ENCODE measurements around the gene ARHGEF38.
A peak's percentile ranks its signal among the peaks of the same experiment; 100 is the strongest.

Gene ARHGEF38

DNA sequence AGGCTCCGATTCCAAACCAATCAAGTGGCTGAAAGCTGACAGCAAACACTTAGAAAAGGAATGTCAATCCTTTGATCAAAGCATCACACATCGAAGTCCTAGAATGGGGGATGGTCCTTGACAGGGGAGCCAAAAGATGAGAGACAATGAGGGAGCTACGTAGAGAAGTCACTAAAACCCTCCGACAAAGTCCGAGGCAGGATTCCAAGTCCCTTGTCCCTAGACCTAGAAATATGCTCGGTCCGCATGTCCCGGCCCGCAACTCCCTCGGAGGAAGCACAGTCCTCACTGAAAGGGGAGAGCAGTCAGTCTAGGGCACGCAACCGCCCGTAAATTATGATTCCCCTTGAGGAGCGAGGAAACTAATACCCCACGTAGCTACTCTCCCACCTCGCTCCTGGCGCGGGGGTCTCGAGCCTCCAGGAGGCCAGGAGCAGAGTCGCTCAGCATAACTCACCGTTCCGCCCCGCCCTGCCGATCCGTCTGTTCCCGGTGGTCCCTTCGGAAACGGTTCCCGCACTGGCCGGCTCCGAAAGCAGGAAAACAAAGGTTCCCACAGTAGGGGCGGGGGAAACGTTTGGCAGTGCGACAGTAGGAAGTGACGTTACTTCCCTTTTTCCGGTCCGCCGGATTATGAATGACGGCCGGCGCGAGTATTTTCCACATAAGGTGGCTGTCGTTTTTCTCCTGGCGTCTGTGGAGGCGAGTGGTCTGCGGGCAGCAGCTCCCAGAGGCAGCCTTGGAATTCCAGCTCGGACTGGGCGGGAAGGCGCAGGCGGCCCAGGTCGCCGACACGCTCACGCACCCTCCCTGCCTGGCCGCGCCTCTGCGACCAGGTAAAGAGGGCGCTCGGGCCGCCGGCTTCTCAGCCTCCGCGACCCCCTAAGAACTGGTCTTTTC, 156.0 kb downstream of the ARHGEF38 start, which contains the start of the genes GSTCD and INTS12:
Gene GSTCD, plus strand, starts transcription at position 604 of the 900 bp plus-strand sequence. CDS start 8,830 bp downstream, outside the sequence.
Gene INTS12, minus strand, starts transcription at position 509 of the 900 bp plus-strand sequence. CDS start 8,684 bp downstream, outside the sequence.
- TF ChIP-seq, protein P1, sequence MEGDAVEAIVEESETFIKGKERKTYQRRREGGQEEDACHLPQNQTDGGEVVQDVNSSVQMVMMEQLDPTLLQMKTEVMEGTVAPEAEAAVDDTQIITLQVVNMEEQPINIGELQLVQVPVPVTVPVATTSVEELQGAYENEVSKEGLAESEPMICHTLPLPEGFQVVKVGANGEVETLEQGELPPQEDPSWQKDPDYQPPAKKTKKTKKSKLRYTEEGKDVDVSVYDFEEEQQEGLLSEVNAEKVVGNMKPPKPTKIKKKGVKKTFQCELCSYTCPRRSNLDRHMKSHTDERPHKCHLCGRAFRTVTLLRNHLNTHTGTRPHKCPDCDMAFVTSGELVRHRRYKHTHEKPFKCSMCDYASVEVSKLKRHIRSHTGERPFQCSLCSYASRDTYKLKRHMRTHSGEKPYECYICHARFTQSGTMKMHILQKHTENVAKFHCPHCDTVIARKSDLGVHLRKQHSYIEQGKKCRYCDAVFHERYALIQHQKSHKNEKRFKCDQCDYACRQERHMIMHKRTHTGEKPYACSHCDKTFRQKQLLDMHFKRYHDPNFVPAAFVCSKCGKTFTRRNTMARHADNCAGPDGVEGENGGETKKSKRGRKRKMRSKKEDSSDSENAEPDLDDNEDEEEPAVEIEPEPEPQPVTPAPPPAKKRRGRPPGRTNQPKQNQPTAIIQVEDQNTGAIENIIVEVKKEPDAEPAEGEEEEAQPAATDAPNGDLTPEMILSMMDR (IDR thresholded peaks at IDR 0.05; ENCODE audit: unreplicated experiment in 3 of 3) = no peak
- Mint-ChIP-seq H3K27me3 (ENCODE audit: low read depth) (no peaks in the 10 kb centered on the region), H3K36me3 (ENCODE audit: low read depth) (peaks cover 15% of the 10 kb centered on the region), H3K9me3 (peaks cover 5% of the 10 kb centered on the region), H3K4me3 (peak within 1 kb of the TSS; percentile 99 to 100 (median 100)), H3K27ac (peak within 1 kb of the TSS; percentile 97 to 99 (median 97)), H3K4me1 (peaks cover 26% of the 10 kb centered on the region)

DNA sequence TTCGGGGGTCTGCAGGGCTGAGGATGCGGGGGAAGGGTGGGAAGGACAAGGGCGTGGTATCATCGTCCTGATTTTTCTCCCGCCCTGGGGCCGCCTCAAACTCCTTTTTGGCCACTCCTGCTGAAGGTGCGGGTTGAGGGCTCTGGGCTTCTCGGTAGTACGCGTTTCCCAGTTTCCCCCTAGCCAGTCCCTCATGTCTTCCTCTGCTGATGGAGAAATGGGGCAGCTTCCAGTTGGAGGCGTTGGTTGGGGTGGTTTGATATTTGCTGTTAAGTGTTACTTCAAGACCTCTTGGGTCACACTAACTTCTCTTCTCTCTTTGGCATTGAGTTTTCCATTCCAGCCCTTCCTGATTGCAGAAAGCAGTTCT, 156.6 kb downstream of the ARHGEF38 start:
- peak overlapping the region; percentile 99 to 100 (median 100) for H3K4me3 Mint-ChIP-seq
- H3K4me1 Mint-ChIP-seq = peaks cover 28% of the 10 kb centered on the region
- H3K9me3 Mint-ChIP-seq = peaks cover 5% of the 10 kb centered on the region
- TF ChIP-seq, protein P1 (IDR thresholded peaks at IDR 0.05; ENCODE audit: unreplicated experiment in 3 of 3) = no peak
- no peaks in the 10 kb centered on the region for H3K27me3 Mint-ChIP-seq (ENCODE audit: low read depth)
- H3K27ac Mint-ChIP-seq = peak overlapping the region; percentile 85 to 99 (median 97)
- H3K36me3 Mint-ChIP-seq (ENCODE audit: low read depth) = peaks cover 15% of the 10 kb centered on the region

DNA sequence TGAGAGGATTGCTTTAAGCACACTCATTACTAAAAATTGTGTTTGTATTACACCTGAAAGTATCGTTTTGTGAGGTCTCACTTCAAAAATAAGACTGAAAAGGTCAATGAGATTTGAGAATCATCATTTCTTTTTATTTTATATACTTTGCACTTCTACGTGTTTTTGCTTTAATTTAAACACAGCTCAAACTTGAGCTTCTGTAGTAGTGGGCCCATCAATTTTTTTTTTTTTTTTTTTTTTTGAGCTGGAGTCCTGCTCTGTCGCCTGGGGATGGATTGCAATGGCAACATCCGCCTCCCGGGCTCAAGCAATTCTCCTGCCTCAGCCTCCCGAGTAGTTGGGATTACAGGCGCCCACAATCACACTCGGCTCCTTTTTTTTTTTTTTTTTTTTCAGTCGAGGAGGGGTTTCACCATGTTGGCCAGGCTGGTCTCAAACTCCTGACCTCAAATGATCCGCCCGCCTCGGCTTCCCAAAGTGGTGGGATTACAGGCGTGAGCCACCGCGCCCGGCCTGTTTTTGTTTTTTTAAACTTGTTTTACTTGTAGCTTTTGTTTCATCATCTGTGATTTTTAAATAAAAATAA, 157.7 kb downstream of the ARHGEF38 start:
- TF ChIP-seq, protein P1 (IDR thresholded peaks at IDR 0.05; ENCODE audit: unreplicated experiment in 3 of 3) = no peak
- peaks cover 15% of the 10 kb centered on the region for H3K36me3 Mint-ChIP-seq (ENCODE audit: low read depth)
- H3K27ac Mint-ChIP-seq = no peak overlapping the region
- peaks cover 32% of the 10 kb centered on the region for H3K4me1 Mint-ChIP-seq
- peaks cover 5% of the 10 kb centered on the region for H3K9me3 Mint-ChIP-seq
- peak overlapping the region; percentile 99 to 100 (median 100) for H3K4me3 Mint-ChIP-seq
- H3K27me3 Mint-ChIP-seq (ENCODE audit: low read depth) = no peaks in the 10 kb centered on the region

DNA sequence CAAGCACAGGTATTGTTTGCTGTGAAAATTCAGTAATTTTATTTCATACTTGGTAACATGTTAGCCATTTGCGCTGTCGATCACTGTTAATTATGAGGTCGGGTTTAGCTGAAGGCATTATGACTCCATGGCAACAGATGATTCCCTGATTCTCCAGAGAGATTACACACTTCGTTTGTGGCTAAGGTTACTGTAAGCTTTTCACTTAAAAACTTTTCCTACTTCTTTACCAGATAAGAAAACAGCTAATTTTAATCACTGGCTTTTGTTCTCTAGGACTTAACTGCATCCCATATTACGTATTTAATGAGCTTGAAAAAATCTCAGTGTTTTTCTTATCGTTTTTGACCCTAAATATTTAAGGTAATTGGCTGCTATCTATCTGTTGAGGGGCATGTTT, 158.3 kb downstream of the ARHGEF38 start:
- Mint-ChIP-seq H3K9me3 (peaks cover 5% of the 10 kb centered on the region), H3K36me3 (ENCODE audit: low read depth) (peaks cover 12% of the 10 kb centered on the region), H3K27ac (no peak overlapping the region), H3K4me1 (peaks cover 32% of the 10 kb centered on the region), H3K4me3 (peak overlapping the region; percentile 20 to 44 (median 28)), H3K27me3 (ENCODE audit: low read depth) (no peaks in the 10 kb centered on the region)
- TF ChIP-seq, protein P1 (IDR thresholded peaks at IDR 0.05; ENCODE audit: unreplicated experiment in 3 of 3) = no peak

DNA sequence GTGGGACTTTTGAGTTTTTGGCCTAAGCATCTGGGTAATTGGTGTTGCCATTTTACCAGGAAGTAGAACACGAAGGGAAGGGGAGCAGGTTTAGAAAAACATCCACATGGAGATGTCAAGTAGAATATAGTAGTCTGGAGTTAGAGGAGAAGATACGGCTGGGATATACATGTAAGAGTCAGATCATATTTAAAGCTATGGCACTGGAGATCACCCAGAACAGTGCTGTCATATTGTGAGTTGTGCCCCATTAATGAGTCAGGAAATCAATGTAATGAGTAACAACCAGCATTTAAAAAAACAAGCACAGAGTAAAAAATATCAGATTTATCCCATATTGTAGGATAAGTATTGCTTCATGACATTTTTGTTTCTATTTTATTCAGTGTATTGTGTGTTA, 160.3 kb downstream of the ARHGEF38 start:
- no peaks in the 10 kb centered on the region for H3K36me3 Mint-ChIP-seq (ENCODE audit: low read depth)
- H3K9me3 Mint-ChIP-seq = no peaks in the 10 kb centered on the region
- no peak overlapping the region for H3K27ac Mint-ChIP-seq
- TF ChIP-seq, protein P1 (IDR thresholded peaks at IDR 0.05; ENCODE audit: unreplicated experiment in 3 of 3) = no peak
- H3K27me3 Mint-ChIP-seq (ENCODE audit: low read depth) = no peaks in the 10 kb centered on the region
- no peak overlapping the region for H3K4me3 Mint-ChIP-seq
- H3K4me1 Mint-ChIP-seq = peaks cover 19% of the 10 kb centered on the region

All from nephron (organoid).